SKM-1 (cell line): Measurements from ENCODE around the gene ANGPTL2.
"Not testable (repeated sequence)": the region's sequence is repeated elsewhere in the genome, so short reads cannot be mapped to it uniquely, and the experiment has no call there.

Experiments
- DNase-seq: peaks from one replicate; lab custom pipeline; 2025; ENCODE audit not compliant: unreplicated experiment; lab: John Stamatoyannopoulos, UW

The ANGPTL2 gene

GRCh38 chr9:127155314-127155960 is 33.0 kb upstream of the ANGPTL2 start:
- no peak for DNase-seq

- no peak for DNase-seq
Measured at GRCh38 chr9:127154390-127155191, 32.2 kb upstream of the ANGPTL2 start.

- no peak for DNase-seq
Measured at GRCh38 chr9:127154003-127154389, 31.6 kb upstream of the ANGPTL2 start.

- no peak for DNase-seq
Measured at GRCh38 chr9:127153501-127153900, 31.1 kb upstream of the ANGPTL2 start.

GRCh38 chr9:127149463-127150390 is 27.3 kb upstream of the ANGPTL2 start:
- DNase-seq = no peak

GRCh38 chr9:127149010-127149409 is 26.6 kb upstream of the ANGPTL2 start:
- no peak for DNase-seq

GRCh38 chr9:127148014-127148413 is 25.6 kb upstream of the ANGPTL2 start:
- DNase-seq = no peak

GRCh38 chr9:127147251-127147650 is 24.8 kb upstream of the ANGPTL2 start:
- DNase-seq = no peak

GRCh38 chr9:127146841-127147240 is 24.4 kb upstream of the ANGPTL2 start:
- DNase-seq = not testable (repeated sequence)

GRCh38 chr9:127144670-127145445 is 22.4 kb upstream of the ANGPTL2 start:
- DNase-seq = no peak

GRCh38 chr9:127143920-127144465 is 21.6 kb upstream of the ANGPTL2 start:
- no peak for DNase-seq

GRCh38 chr9:127142931-127143464 is 20.6 kb upstream of the ANGPTL2 start:
- DNase-seq = no peak

- no peak for DNase-seq
Measured at GRCh38 chr9:127142291-127142690, 19.9 kb upstream of the ANGPTL2 start.

- no peak for DNase-seq
Measured at GRCh38 chr9:127140842-127141675, 18.6 kb upstream of the ANGPTL2 start.

GRCh38 chr9:127140181-127140580 is 17.7 kb upstream of the ANGPTL2 start:
- DNase-seq = no peak

GRCh38 chr9:127139775-127140174 is 17.3 kb upstream of the ANGPTL2 start:
- no peak for DNase-seq

- no peak for DNase-seq
Measured at GRCh38 chr9:127139071-127139731, 16.8 kb upstream of the ANGPTL2 start.

GRCh38 chr9:127138444-127138843 is 16.0 kb upstream of the ANGPTL2 start:
- no peak for DNase-seq
